Dendritic cell treated with granulocyte-macrophage colony-stimulating factor and Interleukin-4, amounts not matched to agents 40 ng/mL and 50 ng/mL, for 4 days (primary cell): Measurements from ENCODE around the gene TRAK2.
"Not testable (repeated sequence)": the region's sequence is repeated elsewhere in the genome, so short reads cannot be mapped to it uniquely, and the experiment has no call there.

Source experiments
- H3K27ac Mint-ChIP-seq: one replicate; pipeline ENCODE4 v1.8.0; 2022; ENCODE audit warnings: mild to moderate bottlenecking, mixed read lengths
- H3K27me3 Mint-ChIP-seq: one replicate; pipeline ENCODE4 v1.8.0; 2022; ENCODE audit warnings: mild to moderate bottlenecking, mixed read lengths
- H3K36me3 Mint-ChIP-seq: one replicate; pipeline ENCODE4 v1.8.0; 2022; ENCODE audit warnings: low read depth, mixed read lengths
- H3K4me1 Mint-ChIP-seq: one replicate; pipeline ENCODE4 v1.8.0; 2022; ENCODE audit warnings: low read depth, mixed read lengths
- H3K4me3 Mint-ChIP-seq: one replicate; pipeline ENCODE4 v1.8.0; 2022; ENCODE audit warnings: mild to moderate bottlenecking, moderate library complexity, mixed read lengths
- H3K9me3 Mint-ChIP-seq: one replicate; pipeline ENCODE4 v1.8.0; 2022; ENCODE audit warnings: mixed read lengths
- intact Hi-C: fragments of 100-400 bp; cut with micrococcal nuclease; formaldehyde crosslinking; loops from one replicate; pipeline ENCODE4 v1.15.0; 2022

The TRAK2 gene

DNA sequence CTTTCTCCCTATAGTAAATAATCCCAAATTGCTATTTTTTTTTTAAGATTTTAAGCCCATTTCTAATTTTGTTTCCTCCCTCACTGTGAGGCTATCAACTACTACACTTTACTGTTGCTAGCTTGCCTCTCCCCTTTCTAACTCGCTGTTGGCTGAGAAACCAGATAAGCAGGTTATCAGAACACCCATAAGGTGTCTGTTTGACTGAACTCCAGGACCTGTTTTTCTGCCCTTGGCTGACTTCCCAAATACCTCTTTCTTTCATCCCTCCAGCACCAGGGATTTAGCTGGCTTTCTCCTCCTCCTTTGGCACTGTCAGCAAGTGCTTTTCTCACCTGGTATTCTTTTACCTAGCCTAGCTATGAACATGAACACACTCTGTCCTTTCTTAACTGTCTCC, 11.1 kb downstream of the TRAK2 start:
- Mint-ChIP-seq H3K4me3 (no peak overlapping the region), H3K36me3 (no peaks in the 10 kb centered on the region), H3K4me1 (peaks cover 5% of the 10 kb centered on the region), H3K27ac (no peak overlapping the region), H3K27me3 (no peaks in the 10 kb centered on the region), H3K9me3 (no peaks in the 10 kb centered on the region)
- intact Hi-C loops: no loop called here

DNA sequence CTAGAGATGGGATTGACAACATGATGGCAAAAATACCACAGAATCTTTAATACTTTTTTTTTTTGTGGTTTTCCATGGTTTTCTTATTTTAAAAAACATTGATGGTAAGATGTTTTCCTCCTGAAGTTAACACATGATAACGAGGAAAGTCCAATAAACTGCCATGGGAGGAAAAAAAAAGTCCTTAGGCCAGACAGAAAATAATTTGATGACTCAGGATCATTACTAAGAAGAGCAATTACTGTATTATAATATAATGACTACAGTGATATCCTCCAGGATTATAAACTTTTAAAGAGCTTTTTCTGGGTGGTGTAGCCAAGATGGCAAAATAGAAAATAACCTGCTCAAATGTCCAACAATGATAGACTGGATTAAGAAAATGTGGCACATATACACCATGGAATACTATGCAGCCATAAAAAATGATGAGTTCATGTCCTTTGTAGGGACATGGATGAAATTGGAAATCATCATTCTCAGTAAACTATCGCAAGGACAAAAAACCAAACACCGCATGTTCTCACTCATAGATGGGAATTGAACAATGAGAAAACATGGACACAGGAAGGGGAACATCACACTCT, 11.8 kb downstream of the TRAK2 start:
- H3K4me3 Mint-ChIP-seq, H3K4me1 Mint-ChIP-seq, H3K27ac Mint-ChIP-seq, intact Hi-C loops, H3K36me3 Mint-ChIP-seq, H3K9me3 Mint-ChIP-seq, H3K27me3 Mint-ChIP-seq: not testable (repeated sequence)

DNA sequence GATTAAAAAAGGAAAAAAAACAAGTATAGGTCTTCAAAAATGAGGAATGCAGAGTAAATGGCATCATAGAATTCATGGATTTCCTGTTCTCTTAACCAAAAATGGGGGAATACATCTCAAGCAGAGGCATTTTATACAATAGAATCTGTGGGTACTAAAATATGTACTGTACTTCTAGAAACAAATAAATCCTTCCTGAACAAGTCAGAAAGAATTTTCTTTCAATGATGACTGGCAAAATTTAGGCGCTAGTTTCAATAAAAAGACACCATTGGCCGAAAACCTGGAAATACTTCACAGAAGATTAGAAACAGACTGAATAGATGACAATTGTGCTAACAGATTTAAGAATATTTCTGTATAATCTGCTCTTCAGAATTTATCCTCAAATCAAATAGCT, 15.1 kb downstream of the TRAK2 start:
- Mint-ChIP-seq H3K27ac (no peak overlapping the region), H3K4me3 (no peak overlapping the region), H3K27me3 (no peaks in the 10 kb centered on the region), H3K36me3 (peaks cover 6% of the 10 kb centered on the region), H3K4me1 (peaks cover 16% of the 10 kb centered on the region), H3K9me3 (no peaks in the 10 kb centered on the region)
- intact Hi-C loops: no loop called here

DNA sequence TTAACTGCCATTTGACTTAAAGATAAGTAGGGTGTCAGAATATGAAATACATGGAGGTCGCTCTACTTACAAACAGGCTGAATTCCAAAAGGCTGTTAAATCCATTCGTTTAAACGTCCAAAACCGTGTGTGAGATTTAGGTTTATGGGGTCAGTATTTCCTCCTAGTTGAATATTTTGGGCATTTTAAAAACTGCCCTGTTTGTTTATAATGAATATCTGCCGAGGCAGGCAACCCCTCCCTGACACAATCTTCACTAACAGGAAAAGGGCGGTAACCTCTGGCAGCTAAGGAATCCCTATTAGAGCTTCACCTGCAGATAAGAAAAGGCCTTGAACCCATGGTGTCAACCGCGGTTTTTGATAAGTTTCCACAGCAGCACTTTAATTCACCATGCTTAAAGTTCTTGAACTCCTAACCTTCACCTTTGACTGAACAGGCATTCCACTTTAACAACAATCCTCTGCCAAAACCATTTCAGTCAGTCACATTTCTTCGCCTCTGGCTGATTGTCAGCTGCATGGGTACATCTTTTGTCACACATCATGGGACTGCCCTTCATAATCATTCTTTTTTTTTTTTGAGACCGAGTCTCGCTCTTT, 17.8 kb downstream of the TRAK2 start:
- H3K36me3 Mint-ChIP-seq: peaks cover 21% of the 10 kb centered on the region
- peaks cover 11% of the 10 kb centered on the region for H3K4me1 Mint-ChIP-seq
- intact Hi-C loops: no loop called here
- H3K9me3 Mint-ChIP-seq: peaks cover 9% of the 10 kb centered on the region
- no peaks in the 10 kb centered on the region for H3K27me3 Mint-ChIP-seq
- H3K27ac Mint-ChIP-seq: no peak overlapping the region
- H3K4me3 Mint-ChIP-seq: no peak overlapping the region

DNA sequence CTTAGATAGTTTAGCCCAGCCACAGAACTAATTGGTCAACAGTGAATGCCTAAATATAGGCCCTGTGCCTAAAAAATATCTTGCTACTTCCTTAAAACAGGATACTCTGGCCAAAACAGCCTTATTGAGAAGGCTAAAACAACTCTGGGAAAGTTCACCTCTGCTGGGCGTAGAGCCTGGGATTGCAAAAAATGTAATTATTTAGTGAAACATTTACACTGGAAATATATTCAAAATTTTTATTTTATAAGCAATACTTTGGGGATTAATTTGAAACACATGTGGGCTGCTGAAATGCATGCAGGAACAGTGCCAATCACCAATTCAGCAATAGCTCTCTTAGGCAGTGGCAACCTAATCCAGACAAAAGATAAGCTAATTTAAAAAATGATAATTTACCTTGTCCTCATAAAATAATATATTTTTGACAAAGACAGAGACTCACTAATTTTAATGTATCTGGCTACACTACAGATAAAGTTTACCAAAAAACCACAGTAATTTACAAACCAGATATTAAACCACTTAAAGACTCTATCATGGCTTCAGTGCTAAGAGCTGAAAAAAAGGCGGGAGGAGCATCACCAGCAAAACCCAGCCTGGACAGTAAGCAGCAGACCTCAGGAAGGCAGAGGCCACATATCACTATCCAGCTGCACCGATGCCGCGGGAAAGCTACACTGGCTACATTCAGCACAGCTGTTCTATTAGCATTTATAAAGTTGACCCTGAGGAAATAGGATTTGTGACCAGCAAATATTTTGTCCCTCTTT, 18.5 kb downstream of the TRAK2 start:
- no peak overlapping the region for H3K4me3 Mint-ChIP-seq
- peaks cover 21% of the 10 kb centered on the region for H3K36me3 Mint-ChIP-seq
- H3K9me3 Mint-ChIP-seq: peaks cover 9% of the 10 kb centered on the region
- no peak overlapping the region for H3K27ac Mint-ChIP-seq
- H3K4me1 Mint-ChIP-seq: peaks cover 11% of the 10 kb centered on the region
- intact Hi-C loops: no loop called here
- no peaks in the 10 kb centered on the region for H3K27me3 Mint-ChIP-seq

DNA sequence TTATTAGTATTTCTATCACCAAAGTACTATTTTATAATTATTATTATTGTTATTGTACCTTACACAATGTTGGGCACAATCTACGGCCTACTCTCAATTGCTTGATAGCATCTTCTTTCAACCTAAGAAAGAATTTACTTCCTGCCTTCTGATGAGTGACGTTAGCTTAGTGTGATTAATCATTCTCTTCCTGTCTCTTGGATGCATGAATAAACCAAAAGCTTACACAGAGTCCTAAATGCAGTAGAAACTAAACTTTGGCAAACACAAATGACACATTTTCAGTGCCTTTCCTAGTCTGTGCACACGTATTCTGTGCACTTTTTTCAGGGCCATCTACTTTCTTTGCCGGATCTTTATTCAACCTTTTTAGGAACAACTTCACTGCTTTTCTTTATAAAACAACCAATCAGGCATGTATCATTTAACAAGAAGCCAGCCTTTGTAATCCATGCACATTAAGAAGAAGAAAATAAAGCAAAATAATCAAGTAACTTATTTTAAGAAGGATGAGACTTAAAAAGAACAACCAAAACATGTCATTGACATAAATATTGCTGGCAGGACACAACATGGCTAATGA, 19.1 kb downstream of the TRAK2 start:
- intact Hi-C loops: no loop called here
- peaks cover 9% of the 10 kb centered on the region for H3K9me3 Mint-ChIP-seq
- H3K27me3 Mint-ChIP-seq: no peaks in the 10 kb centered on the region
- peaks cover 11% of the 10 kb centered on the region for H3K4me1 Mint-ChIP-seq
- no peak overlapping the region for H3K4me3 Mint-ChIP-seq
- no peak overlapping the region for H3K27ac Mint-ChIP-seq
- peaks cover 21% of the 10 kb centered on the region for H3K36me3 Mint-ChIP-seq

DNA sequence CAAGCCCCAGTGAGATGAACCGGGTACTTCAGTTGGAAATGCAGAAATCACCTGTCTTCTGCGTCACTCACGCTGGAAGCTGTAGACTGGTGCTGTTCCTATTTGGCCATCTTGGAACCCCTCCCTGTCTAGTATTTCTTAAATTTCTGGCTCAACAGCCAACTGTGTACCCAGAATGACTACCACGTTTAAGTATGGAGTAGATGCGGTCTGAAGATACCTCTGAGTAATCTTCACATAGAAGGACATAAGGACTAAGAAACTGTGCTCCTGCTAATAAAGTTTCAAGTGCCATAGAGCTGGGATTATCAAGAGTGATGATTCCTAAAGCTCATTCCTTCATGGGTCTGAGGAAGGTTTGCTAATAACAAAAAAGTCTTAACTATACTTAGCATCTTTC, 20.4 kb downstream of the TRAK2 start:
- Mint-ChIP-seq H3K4me3 (no peak overlapping the region), H3K27me3 (no peaks in the 10 kb centered on the region), H3K27ac (no peak overlapping the region), H3K9me3 (peaks cover 9% of the 10 kb centered on the region), H3K36me3 (peaks cover 21% of the 10 kb centered on the region), H3K4me1 (peaks cover 11% of the 10 kb centered on the region)
- intact Hi-C loops: no loop called here

DNA sequence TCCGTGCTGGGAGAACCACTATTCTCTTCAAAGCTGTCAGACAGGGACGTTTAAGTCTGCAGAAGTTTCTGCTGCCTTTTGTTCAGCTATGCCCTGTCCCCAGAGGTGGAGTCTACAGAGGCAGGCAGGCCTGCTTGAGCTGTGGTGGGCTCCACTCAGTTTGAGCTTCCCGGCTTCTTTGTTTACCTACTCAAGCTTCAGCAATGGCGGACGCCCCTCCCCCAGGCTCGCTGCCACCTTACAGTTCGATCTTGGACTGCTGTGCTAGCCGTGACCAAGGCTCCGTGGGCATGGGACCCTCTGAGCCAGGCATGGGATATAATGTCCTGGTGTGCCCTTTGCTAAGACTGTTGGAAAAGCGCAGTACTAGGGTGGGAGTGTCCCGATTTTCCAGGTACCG, 20.9 kb downstream of the TRAK2 start:
- H3K27me3 Mint-ChIP-seq, intact Hi-C loops, H3K9me3 Mint-ChIP-seq, H3K27ac Mint-ChIP-seq, H3K4me3 Mint-ChIP-seq: not testable (repeated sequence)
- peaks cover 11% of the 10 kb centered on the region for H3K4me1 Mint-ChIP-seq
- H3K36me3 Mint-ChIP-seq: peaks cover 21% of the 10 kb centered on the region

DNA sequence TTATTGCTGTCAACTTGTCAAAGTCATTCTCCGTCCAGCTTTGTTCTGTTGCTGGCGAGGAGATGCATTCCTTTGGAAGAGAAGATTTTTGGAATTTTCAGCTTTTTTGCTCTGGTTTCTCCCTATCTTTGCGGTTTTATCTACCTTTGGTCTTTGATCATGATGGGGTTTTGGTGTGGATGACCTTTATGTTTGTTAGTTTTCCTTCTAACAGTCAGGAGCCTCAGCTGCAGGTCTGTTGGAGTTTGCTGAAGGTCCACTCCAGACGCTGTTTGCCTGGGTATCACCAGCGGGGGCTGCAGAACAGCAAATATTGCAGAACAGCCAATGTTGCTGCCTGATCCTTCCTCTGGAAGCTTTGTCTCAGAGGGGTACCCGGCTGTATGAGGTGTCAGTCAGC, 21.4 kb downstream of the TRAK2 start:
- H3K27me3 Mint-ChIP-seq, H3K9me3 Mint-ChIP-seq, intact Hi-C loops, H3K27ac Mint-ChIP-seq, H3K4me3 Mint-ChIP-seq: not testable (repeated sequence)
- peaks cover 11% of the 10 kb centered on the region for H3K4me1 Mint-ChIP-seq
- peaks cover 21% of the 10 kb centered on the region for H3K36me3 Mint-ChIP-seq

DNA sequence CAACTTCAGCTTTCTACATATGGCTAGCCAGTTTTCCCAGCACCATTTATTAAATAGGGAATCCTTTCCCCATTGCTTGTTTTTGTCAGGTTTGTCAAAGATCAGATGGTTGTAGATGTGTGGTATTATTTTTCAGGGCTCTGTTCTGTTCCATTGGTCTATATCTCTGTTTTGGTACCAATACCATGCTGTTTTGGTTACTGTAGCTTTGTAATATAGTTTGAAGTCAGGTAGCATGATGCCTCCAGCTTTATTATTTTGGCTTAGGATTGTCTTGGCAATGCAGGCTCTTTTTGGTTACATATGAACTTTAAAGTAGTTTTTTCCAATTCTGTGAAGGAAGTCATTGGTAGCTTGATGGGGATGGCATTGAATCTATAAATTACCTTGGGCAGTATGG, 22.9 kb downstream of the TRAK2 start:
- H3K9me3 Mint-ChIP-seq, intact Hi-C loops, H3K4me3 Mint-ChIP-seq, H3K4me1 Mint-ChIP-seq, H3K27ac Mint-ChIP-seq, H3K27me3 Mint-ChIP-seq: not testable (repeated sequence)
- peaks cover 21% of the 10 kb centered on the region for H3K36me3 Mint-ChIP-seq

DNA sequence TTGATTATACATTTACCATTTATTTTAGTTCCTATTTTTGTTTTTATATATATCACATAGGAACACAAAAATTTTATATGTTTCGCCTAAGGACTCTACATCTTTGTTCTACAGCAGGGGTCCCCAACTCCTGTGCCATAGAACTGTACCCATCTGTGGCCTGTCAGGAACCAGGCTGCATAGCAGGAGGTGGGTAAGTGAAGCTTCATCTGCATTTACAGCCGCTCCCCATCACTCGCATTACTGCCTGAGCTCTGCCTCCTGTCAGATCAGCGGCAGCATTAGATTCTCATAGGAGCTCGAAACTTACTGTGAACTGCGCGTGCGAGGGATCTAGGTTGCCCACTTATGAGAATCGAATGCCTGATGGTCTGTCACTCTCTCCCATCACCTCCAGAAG, 25.3 kb downstream of the TRAK2 start:
- Mint-ChIP-seq H3K4me3 (no peak overlapping the region), H3K27me3 (no peaks in the 10 kb centered on the region), H3K9me3 (peaks cover 9% of the 10 kb centered on the region), H3K27ac (no peak overlapping the region), H3K36me3 (peaks cover 14% of the 10 kb centered on the region), H3K4me1 (no peaks in the 10 kb centered on the region)
- intact Hi-C loops: no loop called here

DNA sequence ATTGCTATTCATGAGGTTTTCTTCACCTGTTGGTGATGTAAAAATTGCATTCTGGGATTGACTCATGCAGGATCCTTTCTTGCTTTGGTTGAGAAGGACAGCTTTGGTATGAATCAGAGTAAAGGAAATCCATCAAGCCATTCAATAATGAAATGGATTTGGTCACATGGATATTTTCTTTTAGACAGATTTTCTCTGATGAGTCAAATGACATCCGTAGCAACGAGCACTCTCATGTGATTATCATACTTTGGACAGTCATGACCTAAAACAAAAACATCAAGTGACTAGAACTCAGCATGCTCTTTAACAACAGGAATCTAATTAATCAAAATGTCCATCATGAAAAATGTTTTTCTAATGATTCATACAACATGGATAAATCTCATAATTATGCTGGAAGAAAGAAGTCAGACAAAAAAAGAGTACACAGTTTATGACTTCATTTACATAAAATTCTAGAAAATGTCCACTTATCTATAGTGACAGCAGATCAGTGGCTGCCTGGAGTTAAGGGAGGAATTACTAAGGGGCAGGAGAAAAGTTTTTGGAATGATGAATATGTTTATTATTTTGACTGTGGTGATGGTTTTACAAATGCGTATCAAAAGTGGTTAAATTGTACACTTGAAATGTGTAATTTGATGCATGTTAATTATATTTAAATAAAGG, 30.7 kb downstream of the TRAK2 start:
- H3K9me3 Mint-ChIP-seq: no peaks in the 10 kb centered on the region
- no peaks in the 10 kb centered on the region for H3K4me1 Mint-ChIP-seq
- intact Hi-C loops: no loop called here

DNA sequence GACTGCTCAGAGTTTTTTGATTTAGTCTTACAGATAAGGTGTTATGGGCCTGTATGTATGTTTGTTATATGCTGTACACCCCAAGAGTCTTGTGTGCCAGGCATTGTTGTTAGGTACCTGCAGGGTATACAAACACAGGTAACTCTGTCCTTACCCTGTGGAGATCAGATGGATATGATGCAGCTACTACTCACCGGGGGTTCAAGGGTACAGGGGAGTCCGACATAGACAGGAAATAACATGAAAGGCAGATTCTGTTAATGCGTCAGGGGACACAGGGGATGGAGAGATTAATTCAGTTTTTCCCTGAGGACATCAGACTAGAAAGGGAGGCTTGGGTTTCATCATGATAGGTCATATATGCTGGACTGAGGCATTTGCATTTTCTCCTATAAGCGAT, 31.3 kb downstream of the TRAK2 start:
- Mint-ChIP-seq H3K36me3 (peaks cover 18% of the 10 kb centered on the region), H3K4me1 (no peaks in the 10 kb centered on the region), H3K4me3 (no peak overlapping the region), H3K27me3 (no peaks in the 10 kb centered on the region), H3K27ac (no peak overlapping the region), H3K9me3 (no peaks in the 10 kb centered on the region)
- intact Hi-C loops: no loop called here

More for the DNA sequence above, 30.7 kb downstream of the TRAK2 start:
- H3K27ac Mint-ChIP-seq: no peak overlapping the region
- no peak overlapping the region for H3K4me3 Mint-ChIP-seq
- no peaks in the 10 kb centered on the region for H3K27me3 Mint-ChIP-seq
- peaks cover 18% of the 10 kb centered on the region for H3K36me3 Mint-ChIP-seq

DNA sequence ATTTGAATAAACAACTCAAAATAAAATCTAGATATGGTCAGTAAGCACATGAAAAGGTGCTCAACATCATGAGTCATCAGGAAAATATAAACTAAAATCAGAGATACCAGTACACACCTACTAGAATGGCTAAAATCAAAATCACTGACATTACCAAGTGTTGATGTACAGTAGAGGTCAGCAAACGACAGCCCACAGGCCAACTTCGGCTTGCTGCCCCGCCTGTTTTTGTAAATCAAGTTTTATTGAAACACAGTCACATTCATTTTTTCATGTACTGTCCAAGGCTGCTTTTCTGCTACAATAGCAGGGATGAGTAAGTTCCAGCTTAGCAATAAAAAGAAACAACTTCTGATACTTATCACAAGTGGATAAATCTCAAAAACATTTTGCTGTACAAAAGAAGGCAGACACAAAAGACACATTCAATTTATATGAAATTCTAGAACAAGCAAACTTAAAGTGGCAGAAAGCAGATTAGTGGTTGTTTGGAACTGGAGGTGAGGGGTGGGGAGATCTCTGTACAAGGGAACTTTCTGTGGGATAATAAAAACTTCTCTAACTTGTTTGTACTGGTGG, 32.1 kb downstream of the TRAK2 start:
- no peak overlapping the region for H3K4me3 Mint-ChIP-seq
- intact Hi-C loops: no loop called here
- H3K27me3 Mint-ChIP-seq: no peaks in the 10 kb centered on the region
- H3K27ac Mint-ChIP-seq: no peak overlapping the region
- no peaks in the 10 kb centered on the region for H3K9me3 Mint-ChIP-seq
- H3K4me1 Mint-ChIP-seq: no peaks in the 10 kb centered on the region
- peaks cover 18% of the 10 kb centered on the region for H3K36me3 Mint-ChIP-seq
